Measurements from ENCODE around the gene GALT.

The GALT gene

DNA sequence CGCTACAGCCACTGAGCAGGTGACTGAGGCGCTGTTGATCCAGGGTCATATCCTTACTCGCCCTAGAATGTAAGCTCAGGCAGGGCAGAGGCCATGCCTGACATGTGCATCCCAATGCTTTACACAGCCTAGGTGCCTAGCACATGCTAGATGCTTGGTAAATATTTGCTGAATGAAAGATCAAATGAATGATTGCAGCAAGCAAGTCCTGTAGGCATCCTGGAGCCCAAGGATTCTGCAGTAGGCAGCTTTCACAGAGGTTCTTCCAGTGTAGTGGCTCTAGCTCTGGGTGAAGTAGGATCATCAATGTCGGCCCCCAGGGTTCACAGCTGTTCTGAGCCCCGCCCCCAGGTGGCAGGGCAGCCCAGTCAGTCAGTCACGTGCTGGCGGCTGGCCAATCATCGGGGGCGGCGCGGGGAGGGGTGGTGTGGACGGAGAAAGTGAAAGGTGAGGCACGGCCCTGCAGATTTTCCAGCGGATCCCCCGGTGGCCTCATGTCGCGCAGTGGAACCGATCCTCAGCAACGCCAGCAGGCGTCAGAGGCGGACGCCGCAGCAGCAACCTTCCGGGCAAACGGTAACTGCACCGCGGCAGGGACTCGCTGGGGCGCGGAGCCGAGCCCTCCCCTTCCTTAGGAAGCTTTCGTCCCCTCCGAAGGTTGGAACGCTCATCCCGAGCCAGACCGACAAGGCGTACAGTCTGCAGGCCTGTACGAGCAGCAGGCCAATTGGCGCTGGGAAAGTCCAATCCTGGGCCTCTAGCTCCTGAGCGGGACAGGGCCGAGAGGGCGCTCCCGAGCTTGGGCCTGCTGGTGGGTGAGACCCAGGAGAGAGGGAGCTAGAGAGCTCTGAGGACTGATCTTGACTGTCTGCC lies at the start of gene GALT:
GALT (plus strand) TSS at position 465 of the 873 bp plus-strand sequence; CDS start at position 495, 30 bp downstream.
- peak; percentile 91 to 97 for DNase-seq (ENCODE audit: low read depth in 1 of 2, low spot score in 1 of 2)

DNA sequence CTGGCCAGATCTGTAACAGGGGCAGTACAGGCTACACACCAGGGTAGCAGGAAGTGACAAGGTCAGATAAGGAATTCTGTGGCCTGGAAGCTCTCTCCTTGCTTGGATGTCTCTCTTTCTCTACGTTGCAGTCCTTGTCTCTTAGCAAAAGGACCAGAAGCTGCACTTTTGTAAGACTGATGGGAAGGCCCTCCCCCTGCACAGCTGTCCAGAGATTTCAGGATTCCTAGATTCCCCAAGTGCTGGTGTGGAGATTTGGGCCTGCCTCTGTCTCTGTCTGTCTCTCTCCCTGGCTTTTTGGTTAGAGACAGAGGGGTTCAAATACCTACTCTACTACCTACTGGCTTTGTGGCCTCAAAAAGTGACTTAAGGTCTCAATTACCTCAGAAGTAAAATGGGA lies 46.9 kb upstream of the GALT start:
- DNase-seq (ENCODE audit: low read depth in 1 of 2, low spot score in 1 of 2): no peak

DNA sequence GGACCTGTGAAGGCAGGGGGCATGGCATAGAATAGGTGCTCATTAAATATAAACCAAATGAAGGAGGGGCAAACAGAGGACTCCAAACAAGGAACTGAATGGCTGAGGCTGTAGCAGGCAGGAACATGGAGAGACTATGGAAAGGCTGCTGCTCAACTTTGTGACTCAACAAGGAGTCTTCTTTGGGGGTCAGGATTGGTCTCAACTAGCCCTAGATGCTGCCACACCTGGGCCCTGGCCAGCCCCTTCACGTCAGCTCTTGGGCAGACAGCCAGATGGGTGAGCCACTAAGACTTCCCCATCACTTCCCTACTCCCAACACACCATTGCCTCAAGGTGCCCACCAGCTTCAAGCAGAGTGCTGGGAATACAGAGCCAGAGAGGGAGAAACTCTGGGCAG lies 45.6 kb upstream of the GALT start:
- no peak for DNase-seq (ENCODE audit: low read depth in 1 of 2, low spot score in 1 of 2)

DNA sequence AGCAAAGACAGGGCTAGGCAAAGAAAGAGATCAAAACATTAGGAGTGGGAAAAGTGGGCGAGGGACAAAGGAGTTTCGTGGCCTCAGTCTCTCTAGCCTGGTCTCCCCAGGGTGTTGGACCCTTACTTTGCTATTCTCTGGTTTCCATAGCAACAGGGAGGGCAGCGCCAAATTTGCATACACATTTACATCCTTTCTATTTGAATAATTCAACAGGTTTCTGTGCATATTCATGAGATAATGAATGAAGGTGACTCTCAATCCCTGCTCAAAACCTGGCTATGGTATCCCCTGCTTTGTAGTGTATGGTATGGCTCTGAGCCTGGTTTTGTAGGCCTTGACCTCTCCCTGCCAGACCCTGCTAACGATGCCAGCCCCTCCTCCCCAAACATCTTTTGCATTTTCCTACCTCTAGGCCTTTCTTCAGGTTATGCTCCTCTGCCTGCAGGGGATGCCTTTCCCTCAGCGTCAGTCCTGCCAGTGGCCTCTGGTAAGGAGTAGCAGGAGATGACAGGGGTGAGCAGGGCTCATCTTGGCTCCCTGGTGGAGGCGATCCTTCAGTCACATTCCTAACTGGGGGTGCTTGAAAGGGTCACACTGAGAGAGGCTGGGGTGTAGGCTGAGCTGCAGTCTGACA lies 44.4 kb upstream of the GALT start:
- no peak for DNase-seq (ENCODE audit: low read depth in 1 of 2, low spot score in 1 of 2)

DNA sequence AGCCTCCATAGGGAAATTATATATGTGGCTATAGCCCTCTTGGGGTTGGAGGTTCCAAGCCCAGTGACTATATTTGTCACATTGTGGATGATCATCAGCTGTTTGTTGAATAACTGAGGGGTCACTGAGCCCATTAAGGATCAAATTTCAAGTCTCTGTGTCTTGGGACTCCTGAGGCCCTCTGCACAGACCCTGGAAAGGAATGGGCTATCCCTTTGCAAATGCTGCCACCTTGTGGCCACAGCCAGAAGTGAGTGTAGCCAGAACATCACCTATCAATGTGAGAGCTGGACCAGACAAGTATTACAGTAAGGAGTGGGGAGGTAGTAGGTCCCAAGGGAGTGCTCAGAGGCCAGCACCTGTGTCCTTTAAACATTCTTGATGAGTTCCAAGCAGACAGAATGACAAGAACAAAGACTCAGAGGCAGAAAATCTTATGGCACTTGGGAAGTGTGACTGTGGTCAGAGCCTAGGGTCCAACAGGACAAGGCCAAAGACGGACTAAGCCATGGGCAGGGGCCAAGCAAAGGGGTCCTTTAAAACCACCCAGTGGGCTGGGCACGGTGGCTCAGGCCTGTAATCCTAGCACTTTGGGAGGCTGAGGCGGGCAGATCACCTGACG lies 42.8 kb upstream of the GALT start:
- DNase-seq (ENCODE audit: low read depth in 1 of 2, low spot score in 1 of 2): peak; percentile 67 to 72

DNA sequence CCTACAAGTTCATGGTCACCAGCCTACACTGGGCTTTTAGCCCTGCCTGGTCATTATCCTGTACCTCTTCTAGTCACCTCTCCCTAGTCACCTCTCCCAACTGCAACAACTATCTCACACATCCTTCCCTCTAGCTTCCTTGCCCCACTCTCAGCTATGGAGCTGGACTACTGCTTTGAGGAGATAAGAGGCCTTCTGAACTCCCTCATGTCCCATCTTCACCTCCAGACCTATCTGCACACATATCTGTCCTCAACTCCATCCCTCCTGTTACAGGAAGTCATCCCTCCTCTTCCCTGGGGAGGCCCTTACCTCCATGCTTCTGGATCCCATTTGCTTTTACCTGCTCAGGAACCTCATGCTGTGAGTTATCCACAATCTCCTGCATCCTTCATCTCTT lies 40.3 kb upstream of the GALT start:
- DNase-seq (ENCODE audit: low read depth in 1 of 2, low spot score in 1 of 2): no peak

DNA sequence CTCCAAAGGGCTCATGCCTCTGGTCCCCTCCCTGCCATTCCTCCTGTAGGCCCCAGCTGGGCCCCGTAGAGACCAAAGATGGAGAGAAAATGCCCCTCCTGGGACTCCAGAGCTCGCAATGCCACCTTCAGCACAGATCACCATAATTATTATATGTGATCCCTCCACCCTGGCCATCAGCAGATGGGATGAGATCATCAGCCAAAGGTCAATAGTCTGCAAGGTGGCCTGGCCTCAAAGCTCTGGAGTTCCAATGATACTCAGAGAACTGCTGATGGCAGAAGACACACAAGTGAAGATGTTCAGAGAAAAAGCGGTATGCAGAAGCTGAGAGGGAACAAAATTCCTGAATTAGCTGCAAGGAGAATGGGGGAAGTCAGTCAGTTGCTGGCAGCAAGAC lies 39.6 kb upstream of the GALT start:
- DNase-seq (ENCODE audit: low read depth in 1 of 2, low spot score in 1 of 2): no peak

DNA sequence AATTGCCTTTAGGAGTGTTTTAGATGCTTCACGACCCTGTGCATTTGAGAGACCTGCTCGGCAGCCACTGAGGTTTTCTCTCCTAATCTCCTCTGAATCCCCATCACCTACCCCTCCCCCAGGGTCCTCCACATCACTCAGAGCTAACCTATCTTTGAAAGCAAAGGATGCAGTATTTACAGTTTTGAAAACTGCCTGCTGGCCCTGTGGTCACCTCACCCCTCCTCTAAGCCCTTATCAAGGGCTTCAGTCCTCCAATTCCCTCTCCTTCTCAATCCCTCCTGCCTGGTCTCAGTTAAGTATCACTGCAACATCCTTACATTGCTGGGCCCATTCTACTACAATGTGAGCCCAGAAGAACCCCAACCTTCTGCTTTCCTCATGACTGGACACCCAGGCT lies 39.1 kb upstream of the GALT start:
- DNase-seq (ENCODE audit: low read depth in 1 of 2, low spot score in 1 of 2): no peak

DNA sequence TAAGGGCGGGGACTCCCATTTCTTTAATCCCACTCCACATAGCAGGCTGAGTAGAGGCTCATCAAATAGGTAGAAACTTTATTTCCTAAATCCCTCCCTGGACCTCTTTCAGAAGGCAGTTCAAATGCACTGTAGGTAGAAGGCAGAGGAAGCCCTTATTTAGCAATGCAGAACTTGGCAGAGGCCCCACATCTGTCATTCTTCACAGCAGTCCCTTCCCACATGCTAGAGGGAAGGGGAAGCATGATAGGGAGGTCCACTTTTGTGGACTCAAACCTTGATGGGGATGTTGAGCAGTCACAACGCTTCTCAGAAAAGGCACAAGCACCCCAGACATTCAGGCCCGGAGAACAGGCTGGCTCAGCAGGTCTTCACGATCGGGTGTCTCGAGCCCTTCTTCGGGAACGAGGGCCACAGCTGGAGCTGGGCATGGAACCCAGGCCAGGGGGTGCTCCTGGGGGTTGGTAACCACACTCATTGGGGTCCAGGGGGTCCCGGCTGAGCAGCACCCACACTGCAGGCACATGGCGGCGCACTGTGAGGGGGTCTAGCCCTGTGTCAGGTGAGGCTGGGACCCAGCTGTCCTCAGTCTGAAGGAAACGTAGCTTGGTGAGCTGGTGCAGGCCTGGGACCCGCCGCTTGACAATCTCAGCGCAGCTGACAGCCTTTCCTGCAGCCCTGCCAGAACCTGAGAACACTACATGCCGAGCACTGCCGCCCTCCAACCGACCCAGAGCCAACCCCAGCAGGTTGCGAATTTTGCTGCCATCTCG lies 35.9 kb upstream of the GALT start:
- DNase-seq (ENCODE audit: low read depth in 1 of 2, low spot score in 1 of 2): no peak

DNA sequence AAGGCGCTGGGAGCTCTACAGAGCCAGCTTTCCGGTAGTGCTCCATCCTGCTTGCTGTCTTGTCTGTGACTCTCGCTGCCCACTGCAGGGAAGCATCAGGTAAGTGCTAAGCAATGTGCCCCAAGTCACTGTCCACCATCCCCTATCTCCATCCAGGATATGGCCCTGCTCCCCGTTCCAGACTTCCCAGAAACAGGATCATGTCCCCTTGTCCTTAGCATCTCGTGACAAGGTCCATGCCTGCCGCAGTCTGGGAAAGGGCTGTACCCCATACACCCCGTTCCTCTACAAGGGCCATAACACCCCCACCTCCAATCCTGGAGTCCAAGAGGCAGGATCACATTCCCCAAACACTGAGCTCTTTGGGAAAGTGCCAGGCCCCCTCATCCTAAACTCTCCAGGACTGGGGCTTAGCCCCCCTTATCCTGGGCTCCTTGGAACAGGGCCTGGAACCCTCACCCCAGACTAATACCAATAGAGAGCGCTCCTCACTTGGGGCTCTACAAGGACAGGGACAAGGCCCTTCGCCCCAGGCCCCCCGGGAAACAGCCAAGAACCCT lies 35.1 kb upstream of the GALT start:
- no peak for DNase-seq (ENCODE audit: low read depth in 1 of 2, low spot score in 1 of 2)

DNA sequence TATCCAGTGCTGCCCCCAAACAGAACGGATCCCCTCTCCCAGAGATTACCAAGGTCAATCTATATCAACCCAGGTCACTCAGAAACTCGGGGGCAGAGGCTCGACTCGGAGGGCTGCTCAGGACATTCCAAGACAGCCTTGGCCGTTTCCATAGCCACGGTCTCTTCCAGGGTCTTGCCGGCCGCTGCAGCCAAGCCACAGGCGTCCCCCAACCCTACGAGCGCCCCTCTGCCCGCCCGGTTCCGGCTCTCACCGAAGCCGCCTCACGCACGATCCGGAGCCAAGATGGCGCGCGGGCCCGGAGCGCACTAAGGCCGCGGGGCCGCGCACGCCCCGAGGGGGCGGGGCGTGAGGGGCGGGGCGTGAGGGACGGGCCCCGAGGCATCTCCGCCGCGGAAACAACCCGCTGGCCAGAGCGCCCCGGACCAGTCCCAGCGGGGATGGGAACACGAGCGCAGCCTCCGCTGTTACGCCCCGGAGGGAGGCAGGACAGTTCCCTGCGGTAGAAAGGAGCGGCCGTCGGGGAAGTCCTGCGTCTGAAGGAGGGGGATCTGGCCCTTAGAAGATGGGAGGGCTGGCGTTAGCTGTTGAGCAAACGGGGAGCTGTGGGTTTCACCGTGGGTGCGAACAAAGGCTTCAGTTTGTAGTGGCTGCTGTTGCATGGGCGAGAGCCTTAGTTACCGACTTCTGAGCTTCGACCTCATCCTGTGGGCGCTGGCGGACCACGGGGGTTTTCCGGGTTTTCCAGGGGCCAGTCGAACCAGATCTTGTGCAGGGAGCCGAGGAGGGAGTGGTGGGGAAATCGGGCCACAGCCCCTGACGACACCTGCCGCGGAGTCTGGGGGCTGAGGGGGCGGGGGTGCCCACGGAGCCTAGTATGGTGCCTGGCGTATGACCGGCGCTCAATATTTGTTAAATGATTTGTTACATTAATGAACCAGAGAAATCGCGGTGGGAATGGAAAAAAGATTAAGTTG lies 34.4 kb upstream of the GALT start, which contains the start of gene RPP25L:
RPP25L (minus strand) TSS at position 287 of the 977 bp plus-strand sequence. CDS start 801 bp downstream, outside the sequence.
- DNase-seq (ENCODE audit: low read depth in 1 of 2, low spot score in 1 of 2): peak; percentile 60 to 74

DNA sequence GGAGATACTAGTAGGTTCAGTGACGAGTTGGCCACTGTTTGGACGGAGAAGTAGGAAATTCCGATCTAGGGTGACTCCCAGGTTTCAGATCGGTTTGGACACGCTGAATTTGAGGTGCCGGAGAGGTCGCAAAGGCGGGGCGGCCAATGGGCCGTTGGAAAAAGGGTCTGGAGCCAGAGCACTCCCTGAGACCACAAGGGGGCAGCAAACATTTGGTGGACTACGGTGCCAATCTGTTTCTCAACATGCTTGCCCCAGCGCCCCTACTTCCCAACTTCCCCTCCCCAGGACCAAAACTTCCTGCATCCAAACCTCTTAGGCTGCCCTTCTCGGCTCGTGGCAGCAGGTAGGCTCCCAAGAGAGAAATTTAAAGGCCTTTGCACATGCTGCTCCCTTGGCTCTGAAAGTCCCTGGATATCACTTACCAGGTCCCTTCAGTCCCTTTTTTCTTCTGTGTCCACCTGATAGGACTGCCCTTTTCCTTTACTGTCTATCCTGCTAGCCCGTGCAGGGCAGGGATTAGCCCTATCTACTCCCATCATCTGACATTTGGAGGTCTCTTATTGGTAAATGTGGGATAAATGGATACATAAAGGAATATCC lies 33.6 kb upstream of the GALT start:
- DNase-seq (ENCODE audit: low read depth in 1 of 2, low spot score in 1 of 2): peak; percentile 39 to 56

DNA sequence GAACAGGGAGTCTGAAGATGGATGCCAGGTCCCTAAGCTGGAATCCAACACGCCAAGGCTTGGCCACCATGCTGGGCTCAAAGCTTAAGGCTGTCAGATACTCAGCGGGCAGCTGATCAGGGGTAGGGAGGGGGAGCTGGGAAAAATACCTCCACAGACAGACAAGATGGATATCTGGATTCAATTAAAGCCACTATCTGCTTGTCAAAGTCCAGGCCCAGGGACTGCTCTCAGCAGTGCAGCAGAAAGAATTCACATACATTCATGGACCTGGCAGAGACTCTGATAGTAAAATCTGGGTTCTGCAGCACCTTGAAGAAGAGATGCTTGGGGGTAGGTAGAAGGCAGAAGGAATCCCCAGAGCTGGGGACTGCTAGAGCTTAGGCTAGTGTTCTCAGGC lies 31.3 kb upstream of the GALT start:
- DNase-seq (ENCODE audit: low read depth in 1 of 2, low spot score in 1 of 2): no peak

DNA sequence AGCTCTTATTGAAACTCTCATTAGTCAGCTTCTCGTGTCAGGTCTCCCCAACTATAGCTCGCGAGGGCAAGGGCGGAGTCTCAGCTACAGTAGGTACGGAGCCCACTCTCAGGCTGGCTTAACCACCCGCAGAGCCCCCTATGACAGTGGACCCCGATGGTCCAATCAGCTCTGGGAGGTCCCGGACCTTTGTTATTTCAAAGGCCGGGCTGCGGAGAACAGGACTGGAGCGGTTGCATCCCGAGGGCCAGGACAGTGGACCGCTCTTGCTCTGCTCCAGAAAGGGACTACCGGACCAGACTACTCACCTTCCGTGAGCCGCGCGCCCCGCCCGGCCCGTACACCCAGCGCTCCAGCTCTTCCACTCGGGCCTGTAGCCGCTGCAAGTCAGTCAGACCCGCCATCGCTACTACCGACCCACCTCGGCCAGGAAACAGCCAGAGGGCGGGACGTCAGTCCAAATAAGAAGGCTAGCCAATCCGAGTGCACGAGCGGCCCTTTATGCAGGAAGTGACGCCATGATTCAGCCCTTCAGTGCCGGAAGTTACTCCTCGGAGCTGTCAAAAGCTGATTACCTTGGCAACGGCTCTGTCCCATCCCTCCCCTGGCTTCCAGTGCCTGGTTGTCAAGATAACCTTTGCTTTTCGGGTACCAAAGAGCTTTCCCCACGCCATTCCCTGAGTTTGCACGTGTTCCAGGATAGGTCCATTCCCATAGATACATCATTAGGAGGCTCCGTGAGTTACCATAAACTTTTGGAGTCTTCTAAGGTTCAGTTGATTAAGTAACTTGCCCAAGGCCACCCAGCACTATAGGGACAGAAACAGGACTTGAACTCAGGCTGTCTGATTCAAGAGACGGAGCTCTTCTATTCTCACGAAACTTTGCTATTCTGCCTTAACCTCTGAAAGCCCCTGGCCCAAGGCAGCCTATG lies 26.1 kb upstream of the GALT start, which contains the start of gene DCTN3:
DCTN3 (minus strand) TSS at position 435 of the 934 bp plus-strand sequence; CDS start at position 404, 31 bp downstream.
- DNase-seq (ENCODE audit: low read depth in 1 of 2, low spot score in 1 of 2): peak; percentile 75 to 83

DNA sequence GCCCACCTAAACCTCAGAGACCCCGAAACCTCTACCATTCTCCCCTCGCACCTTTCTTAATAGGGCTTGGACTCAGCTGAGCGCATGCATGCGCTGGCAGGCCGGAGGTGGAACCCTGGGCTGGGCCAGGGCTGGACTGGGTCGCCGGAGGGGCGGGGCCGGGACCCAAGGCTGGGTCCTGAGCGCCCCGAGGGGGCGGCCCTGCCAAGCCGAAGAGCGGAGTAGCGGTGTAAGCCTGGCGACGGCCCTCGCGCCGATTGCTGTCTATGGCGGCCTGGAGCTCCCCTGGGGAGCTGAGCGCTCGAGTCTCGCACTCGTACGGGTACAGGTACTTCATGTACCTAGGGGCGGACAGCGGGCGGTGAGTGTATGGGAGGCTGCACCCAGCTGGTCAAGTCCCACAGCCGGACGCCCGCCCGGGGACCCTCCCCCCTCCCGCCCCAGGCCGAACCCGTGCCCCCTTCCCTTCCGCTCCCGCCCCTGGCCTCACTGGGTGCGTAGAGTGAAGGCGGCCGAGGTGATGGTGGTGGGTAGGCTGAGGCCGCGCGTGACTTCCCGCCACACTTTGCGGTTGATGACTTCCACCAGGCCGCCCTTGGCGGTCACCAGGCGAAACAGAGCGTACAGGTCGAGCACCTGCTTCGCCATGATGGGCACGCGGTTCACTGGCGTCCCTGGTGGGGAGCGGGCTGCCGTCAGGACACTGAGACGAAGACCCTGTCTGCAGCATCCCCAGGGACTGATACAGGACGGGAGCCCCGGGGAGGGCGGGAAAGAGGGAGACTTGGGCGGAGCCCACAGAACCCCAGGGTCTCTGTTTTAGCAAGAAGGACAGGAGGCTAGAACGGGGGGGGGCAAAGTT lies 22.9 kb upstream of the GALT start:
- DNase-seq (ENCODE audit: low read depth in 1 of 2, low spot score in 1 of 2): no peak

DNA sequence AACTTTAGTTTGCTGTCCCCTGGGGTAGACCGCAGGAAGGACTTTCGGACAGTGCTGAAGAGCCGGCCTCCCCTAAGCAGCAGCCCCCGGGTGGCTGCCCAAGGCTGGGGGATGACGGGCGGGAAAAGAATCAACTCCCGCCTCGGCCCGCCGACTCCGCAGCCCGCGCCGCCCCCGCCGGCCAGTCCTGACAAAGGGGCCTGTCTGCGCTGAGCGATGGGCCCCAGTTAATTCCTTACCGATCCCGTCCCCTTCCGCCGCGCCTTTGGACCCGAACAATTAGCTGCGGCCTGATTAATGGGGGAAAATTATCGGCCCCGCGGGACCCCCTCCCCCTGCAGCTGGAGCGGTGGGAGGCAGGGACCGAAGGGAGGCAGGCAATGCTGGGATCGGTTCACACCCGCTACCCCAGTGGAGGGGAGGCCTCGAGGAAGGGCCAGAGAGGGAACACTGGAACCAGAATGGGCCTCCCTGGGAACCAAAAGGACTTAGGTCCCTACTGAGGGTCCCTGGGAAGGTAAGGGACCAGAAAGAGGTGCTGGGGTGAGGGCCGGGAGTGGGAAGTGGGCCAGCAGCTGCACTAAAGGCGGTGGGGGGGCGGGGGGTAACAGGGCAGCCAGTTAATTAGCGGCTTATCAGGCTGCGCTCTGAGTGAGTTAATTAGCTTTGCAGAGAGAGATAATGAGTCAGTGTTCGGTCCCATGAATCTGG lies 21.8 kb upstream of the GALT start:
- no peak for DNase-seq (ENCODE audit: low read depth in 1 of 2, low spot score in 1 of 2)

DNA sequence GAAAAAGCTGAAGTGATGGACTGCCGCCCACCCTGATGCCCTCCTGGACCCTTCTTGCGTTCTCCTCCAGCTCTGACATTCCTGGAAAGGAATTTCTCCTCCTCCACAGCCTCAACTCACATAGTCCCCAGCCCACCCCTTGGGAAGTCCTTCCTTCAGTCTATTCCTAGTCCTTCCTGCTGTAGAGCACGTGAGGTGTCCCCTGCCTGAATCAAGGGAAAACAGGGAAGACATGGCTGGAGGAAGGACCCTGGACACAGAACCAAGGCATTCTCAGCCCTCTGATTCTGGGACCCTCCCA lies 21.3 kb upstream of the GALT start:
- DNase-seq (ENCODE audit: low read depth in 1 of 2, low spot score in 1 of 2): no peak
